PC-3 (cell line): ENCODE results near the gene COL4A3.

Experiments
- EZH2 ChIP-seq: fragments of 300-600 bp; sonication (generic); IDR thresholded peaks from one replicate; pipeline ENCODE4 v1.6.1; 2017; ENCODE audit warnings: antibody characterized with exemption, mild to moderate bottlenecking, low read length; ENCODE audit not compliant: unreplicated experiment
- TF ChIP-seq, protein P1 (sequence below): fragments of 300-600 bp; sonication (generic); conservative IDR thresholded peaks from 2 replicates; pipeline ENCODE4 v1.5.1; 2017; ENCODE audit warnings: antibody characterized with exemption, low read depth, mild to moderate bottlenecking, low read length

DNA sequence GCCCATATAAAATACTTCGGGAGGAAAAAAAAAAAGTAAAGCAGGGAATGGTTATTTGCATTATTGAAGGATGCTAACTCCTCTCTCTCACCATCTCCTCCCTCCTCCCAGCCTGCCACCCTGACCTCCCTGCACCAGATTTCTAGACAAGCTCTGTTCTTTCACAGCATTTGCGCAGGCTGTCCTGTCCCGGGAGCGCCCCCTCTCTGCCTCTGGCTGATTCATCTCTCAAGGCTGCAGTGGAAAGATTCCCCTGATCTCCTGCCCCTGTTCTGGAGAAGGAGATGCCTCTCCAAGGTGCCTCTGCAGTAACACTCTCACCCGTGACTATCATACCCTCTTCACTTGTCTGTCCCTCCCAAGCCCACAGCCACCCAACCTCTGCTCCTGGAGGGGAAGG is 38.9 kb upstream of the COL4A3 start:
- TF ChIP-seq, protein P1, sequence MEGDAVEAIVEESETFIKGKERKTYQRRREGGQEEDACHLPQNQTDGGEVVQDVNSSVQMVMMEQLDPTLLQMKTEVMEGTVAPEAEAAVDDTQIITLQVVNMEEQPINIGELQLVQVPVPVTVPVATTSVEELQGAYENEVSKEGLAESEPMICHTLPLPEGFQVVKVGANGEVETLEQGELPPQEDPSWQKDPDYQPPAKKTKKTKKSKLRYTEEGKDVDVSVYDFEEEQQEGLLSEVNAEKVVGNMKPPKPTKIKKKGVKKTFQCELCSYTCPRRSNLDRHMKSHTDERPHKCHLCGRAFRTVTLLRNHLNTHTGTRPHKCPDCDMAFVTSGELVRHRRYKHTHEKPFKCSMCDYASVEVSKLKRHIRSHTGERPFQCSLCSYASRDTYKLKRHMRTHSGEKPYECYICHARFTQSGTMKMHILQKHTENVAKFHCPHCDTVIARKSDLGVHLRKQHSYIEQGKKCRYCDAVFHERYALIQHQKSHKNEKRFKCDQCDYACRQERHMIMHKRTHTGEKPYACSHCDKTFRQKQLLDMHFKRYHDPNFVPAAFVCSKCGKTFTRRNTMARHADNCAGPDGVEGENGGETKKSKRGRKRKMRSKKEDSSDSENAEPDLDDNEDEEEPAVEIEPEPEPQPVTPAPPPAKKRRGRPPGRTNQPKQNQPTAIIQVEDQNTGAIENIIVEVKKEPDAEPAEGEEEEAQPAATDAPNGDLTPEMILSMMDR = peak; percentile 47
- no peak for TF ChIP-seq EZH2
